Limb (tissue), 2 donors: ENCODE measurements around the gene UNC13A.

Experiments
- DNase-seq, 2 donors: peaks; one replicate each; pipeline ENCODE4 v3.0.0-alpha.2; 2016; ENCODE audit errors: extremely low spot score in 2 of 2

The UNC13A gene

GRCh38 chr19:17687857-17688784, at the start of gene UNC13A:
Gene UNC13A, minus strand, starts transcription at chr19:17688354. Its CDS starts 155 bp downstream, at chr19:17688199.
- peak; percentile 18 to 87 for DNase-seq

GRCh38 chr19:17737690-17738153, 49.6 kb upstream of the UNC13A start:
- no peak for DNase-seq

GRCh38 chr19:17735410-17735809, 47.3 kb upstream of the UNC13A start:
- no peak for DNase-seq

GRCh38 chr19:17734146-17734545, 46.0 kb upstream of the UNC13A start:
- DNase-seq = no peak

GRCh38 chr19:17733127-17733526, 45.0 kb upstream of the UNC13A start:
- no peak for DNase-seq

- no peak for DNase-seq
Measured at GRCh38 chr19:17727843-17728242, 39.7 kb upstream of the UNC13A start.

GRCh38 chr19:17726964-17727773, 39.0 kb upstream of the UNC13A start:
- no peak for DNase-seq

- no peak for DNase-seq
Measured at GRCh38 chr19:17726136-17726741, 38.1 kb upstream of the UNC13A start.

- no peak for DNase-seq
Measured at GRCh38 chr19:17725422-17726078, 37.4 kb upstream of the UNC13A start.

- no peak for DNase-seq
Measured at GRCh38 chr19:17724655-17725054, 36.5 kb upstream of the UNC13A start.

- no peak for DNase-seq
Measured at GRCh38 chr19:17722655-17723240, 34.6 kb upstream of the UNC13A start.

- no peak for DNase-seq
Measured at GRCh38 chr19:17721821-17722220, 33.7 kb upstream of the UNC13A start.

- no peak for DNase-seq
Measured at GRCh38 chr19:17721111-17721628, 33.0 kb upstream of the UNC13A start.

GRCh38 chr19:17720440-17720839, 32.3 kb upstream of the UNC13A start:
- DNase-seq = no peak

- DNase-seq = no peak
Measured at GRCh38 chr19:17719730-17720400, 31.7 kb upstream of the UNC13A start.

- peak; percentile 60 to 85 for DNase-seq
Measured at GRCh38 chr19:17718947-17719711, 31.0 kb upstream of the UNC13A start, which contains the start of gene MAP1S. Gene MAP1S, plus strand, starts transcription at chr19:17719480. Its CDS starts 23 bp downstream, at chr19:17719503.

GRCh38 chr19:17718550-17718946, 30.4 kb upstream of the UNC13A start:
- DNase-seq = no peak

- DNase-seq = no peak
Measured at GRCh38 chr19:17716309-17716929, 28.3 kb upstream of the UNC13A start.

GRCh38 chr19:17711851-17712250, 23.7 kb upstream of the UNC13A start:
- no peak for DNase-seq
